GM18870 (cell line): ENCODE results near the gene DDIT4L.
"Not testable (repeated sequence)": the region's sequence is repeated elsewhere in the genome, so short reads cannot be mapped to it uniquely, and the experiment has no call there.

Source experiments
- ATAC-seq: cut with Tn5 transposase; IDR thresholded peaks from one replicate; pipeline ENCODE4 v1.9.1; 2021; ENCODE audit warnings: moderate library complexity; ENCODE audit not compliant: unreplicated experiment

DDIT4L gene

GRCh38 chr4:100166297-100167039 is 23.8 kb downstream of the DDIT4L start:
- no peak for ATAC-seq

DNA sequence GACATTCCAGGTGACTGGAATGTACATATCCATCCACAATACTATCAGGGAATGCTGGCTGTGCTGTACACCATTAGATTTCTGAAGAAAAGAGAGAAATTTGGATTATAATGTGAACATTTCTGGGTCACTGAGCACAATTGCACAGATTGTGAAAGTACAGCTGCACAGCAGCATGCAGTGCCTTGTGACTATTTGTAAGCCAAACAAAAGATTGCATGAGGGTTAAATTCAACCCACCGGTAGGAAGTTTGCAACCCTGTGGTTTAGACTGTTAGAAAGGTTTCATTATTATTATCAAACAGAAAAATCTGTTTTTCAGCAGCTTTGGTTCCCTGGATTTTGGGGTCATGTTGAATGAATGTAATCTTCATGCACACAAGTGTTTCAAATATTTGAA is 24.5 kb downstream of the DDIT4L start:
- no peak for ATAC-seq

GRCh38 chr4:100164808-100165760 is 25.2 kb downstream of the DDIT4L start:
- ATAC-seq: no peak

DNA sequence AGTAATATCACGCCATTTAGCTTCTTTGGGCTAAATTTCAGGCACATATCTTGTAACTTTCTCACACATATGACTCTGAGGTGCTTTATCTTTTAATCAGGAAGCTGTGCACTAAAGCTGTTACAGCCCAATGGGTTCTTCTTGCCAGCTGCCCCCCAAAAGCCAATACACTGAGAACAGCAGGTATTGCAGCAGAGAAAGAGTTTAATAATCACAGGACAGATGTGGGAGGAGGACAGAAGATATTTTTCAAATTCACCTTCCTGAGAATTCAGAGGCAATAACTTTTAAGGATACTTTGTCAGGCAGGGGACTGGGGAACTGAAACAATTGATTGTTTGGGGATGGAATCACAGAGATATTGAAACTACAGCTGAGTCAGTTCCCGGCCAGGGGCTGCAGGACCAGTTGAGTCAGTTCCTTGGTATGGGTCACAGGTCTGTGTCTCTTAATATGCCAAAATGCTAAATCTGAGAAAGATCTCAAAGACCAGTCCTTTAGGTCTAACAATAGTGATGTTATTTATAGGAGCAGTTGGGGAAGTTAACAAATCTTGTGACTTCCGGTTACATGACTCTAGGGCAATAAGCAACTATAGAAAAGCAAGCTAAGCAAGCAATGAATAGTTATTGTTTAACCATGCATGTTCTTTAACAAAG is 28.1 kb downstream of the DDIT4L start:
- ATAC-seq: peak; percentile 91

DNA sequence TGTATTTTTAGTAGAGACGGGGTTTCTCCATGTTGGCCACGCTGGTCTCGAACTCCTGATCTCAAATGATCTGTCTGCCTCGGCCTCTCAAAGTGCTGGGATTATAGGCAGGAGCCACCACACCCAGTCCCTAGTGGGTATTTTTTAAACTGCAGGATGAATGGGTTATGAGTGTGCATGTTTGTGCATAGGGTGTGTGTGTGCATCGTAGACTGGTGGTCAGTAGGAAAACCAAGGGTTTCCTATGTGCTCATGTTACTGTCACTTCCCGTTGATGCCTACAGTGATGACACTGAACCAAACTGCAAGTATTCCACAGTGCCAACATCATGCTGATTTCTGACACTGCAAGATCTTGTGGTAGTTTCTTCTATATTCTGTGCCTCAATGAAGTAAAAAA is 41.1 kb downstream of the DDIT4L start:
- no peak for ATAC-seq

- ATAC-seq: no peak
Observed at GRCh38 chr4:100147684-100148083, 42.6 kb downstream of the DDIT4L start.

DNA sequence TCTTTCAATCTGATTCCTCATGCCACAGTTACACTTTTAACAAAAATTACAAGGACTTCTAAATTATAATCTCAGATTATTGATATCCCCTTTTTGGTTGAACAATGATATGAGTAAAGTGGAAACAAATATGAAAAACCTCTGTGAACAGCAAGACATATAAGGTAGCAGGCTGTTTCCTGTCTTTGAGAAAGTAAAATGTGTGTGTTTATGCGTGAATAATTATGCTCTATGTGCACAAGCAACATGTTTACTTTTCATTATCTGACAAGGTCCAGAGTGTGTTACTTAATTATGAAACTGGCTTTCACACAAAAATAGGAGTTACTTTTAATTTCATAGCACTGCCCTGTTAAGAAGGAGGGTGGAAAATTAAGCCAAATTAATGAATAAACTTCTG is 43.1 kb downstream of the DDIT4L start:
- ATAC-seq: no peak

DNA sequence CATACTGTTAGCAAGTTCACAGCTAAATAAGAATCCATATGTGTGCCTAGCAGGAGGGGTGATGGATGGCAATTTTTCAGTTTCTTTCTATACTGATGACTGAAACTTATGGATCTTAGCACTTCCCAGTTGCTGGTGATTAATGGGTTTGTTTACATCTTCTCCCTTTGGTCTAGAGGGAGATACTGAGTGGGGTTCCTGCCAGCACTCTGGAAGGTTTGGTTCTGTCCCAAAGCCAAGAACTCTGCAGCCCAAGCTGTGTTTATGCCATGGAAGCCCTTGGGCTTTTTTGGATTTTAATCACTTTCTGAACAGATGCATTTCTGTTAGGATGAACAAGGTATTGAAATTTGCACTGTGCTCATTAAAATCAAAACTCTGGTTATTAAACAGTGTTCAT is 43.5 kb downstream of the DDIT4L start:
- no peak for ATAC-seq

- not testable (repeated sequence) for ATAC-seq
Observed at GRCh38 chr4:100137320-100137719, 52.9 kb downstream of the DDIT4L start.
